Glutamatergic neuron (in vitro differentiated cells): Measurements from ENCODE around the gene HIVEP2. TPM values are rescaled to one million over a fixed set of nuclear protein-coding genes. Genes with fewer than 3 reads are reported as not detected.
A peak's percentile ranks its signal among the peaks of the same experiment; 100 is the strongest.

ENCODE experiments used
- DNase-seq: peaks from one replicate; pipeline ENCODE4 v3.0.0; 2022
- H3K27ac Mint-ChIP-seq: one replicate; pipeline ENCODE4 v1.8.0; 2020; ENCODE audit warnings: mild to moderate bottlenecking, mixed read lengths, inconsistent platforms; ENCODE audit not compliant: unreplicated experiment
- H3K27me3 Mint-ChIP-seq: one replicate; pipeline ENCODE4 v1.8.0; 2020; ENCODE audit warnings: mild to moderate bottlenecking, moderate library complexity, mixed read lengths, inconsistent platforms; ENCODE audit not compliant: unreplicated experiment
- H3K36me3 Mint-ChIP-seq: one replicate; pipeline ENCODE4 v1.8.0; 2020; ENCODE audit warnings: mild to moderate bottlenecking, mixed read lengths, inconsistent platforms; ENCODE audit not compliant: unreplicated experiment
- H3K4me1 Mint-ChIP-seq: one replicate; pipeline ENCODE4 v1.8.0; 2020; ENCODE audit warnings: mild to moderate bottlenecking, low read depth, mixed read lengths, inconsistent platforms; ENCODE audit not compliant: unreplicated experiment
- H3K4me3 Mint-ChIP-seq: one replicate; pipeline ENCODE4 v1.8.0; 2020; ENCODE audit warnings: mild to moderate bottlenecking, mixed read lengths, inconsistent platforms; ENCODE audit not compliant: unreplicated experiment
- H3K9me3 Mint-ChIP-seq: one replicate; pipeline ENCODE4 v1.8.0; 2020; ENCODE audit warnings: mild to moderate bottlenecking, moderate library complexity, mixed read lengths, inconsistent platforms; ENCODE audit not compliant: unreplicated experiment
- total RNA-seq: library from RNA; stranded (reverse); fragmentation: NEBNext Ultra II Directional; extraction: Animal tissue kit (Norgen Biotek cat#: 25700); gene quantifications from one replicate; pipeline ENCODE4 v1.2.1, GENCODE V29; 2021; ENCODE audit not compliant: unreplicated experiment
- TF ChIP-seq, protein P1 (sequence below): fragments of 200-600 bp; sonication (generic); IDR thresholded peaks from one replicate; pipeline ENCODE4 v1.5.0; 2021; ENCODE audit not compliant: partially characterized antibody, unreplicated experiment

Gene HIVEP2
- total RNA-seq, 1 donor from 2014 or later: 2.6 TPM

DNA sequence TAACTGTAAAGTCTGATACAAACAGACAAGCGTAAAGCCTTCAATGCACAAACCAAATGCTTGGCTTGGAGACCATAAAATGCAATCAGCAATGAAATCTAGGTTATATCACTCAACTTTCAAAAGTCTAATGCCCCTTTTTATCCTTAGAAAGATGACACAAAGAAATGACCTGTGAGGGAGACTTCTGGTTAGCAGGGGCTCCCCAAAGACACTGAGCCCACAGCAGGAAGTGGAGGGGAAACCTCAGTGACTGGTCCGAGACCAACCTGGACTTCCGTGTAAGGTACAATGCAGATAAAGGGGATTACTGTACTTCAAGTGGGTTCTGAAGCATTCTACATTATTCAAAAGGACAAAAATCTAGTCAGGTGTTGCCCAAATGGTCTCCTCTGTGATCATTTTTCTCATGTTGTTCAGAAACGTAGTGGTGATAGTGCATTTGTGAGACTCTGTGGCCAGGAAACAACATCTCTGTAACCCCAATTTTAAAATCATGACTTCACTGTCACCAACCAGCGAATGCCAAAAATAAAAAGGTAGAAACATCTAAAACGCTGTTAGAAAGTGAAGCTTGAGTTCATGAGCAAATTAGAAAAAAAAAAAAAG, 88.2 kb downstream of the HIVEP2 start:
- Mint-ChIP-seq H3K27me3 (no peaks in the 10 kb centered on the region), H3K36me3 (no peaks in the 10 kb centered on the region), H3K9me3 (no peaks in the 10 kb centered on the region), H3K27ac (peak overlapping the region; percentile 33), H3K4me1 (peaks cover 33% of the 10 kb centered on the region), H3K4me3 (no peak overlapping the region)
- DNase-seq: no peak
- TF ChIP-seq, protein P1, sequence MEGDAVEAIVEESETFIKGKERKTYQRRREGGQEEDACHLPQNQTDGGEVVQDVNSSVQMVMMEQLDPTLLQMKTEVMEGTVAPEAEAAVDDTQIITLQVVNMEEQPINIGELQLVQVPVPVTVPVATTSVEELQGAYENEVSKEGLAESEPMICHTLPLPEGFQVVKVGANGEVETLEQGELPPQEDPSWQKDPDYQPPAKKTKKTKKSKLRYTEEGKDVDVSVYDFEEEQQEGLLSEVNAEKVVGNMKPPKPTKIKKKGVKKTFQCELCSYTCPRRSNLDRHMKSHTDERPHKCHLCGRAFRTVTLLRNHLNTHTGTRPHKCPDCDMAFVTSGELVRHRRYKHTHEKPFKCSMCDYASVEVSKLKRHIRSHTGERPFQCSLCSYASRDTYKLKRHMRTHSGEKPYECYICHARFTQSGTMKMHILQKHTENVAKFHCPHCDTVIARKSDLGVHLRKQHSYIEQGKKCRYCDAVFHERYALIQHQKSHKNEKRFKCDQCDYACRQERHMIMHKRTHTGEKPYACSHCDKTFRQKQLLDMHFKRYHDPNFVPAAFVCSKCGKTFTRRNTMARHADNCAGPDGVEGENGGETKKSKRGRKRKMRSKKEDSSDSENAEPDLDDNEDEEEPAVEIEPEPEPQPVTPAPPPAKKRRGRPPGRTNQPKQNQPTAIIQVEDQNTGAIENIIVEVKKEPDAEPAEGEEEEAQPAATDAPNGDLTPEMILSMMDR: no peak

DNA sequence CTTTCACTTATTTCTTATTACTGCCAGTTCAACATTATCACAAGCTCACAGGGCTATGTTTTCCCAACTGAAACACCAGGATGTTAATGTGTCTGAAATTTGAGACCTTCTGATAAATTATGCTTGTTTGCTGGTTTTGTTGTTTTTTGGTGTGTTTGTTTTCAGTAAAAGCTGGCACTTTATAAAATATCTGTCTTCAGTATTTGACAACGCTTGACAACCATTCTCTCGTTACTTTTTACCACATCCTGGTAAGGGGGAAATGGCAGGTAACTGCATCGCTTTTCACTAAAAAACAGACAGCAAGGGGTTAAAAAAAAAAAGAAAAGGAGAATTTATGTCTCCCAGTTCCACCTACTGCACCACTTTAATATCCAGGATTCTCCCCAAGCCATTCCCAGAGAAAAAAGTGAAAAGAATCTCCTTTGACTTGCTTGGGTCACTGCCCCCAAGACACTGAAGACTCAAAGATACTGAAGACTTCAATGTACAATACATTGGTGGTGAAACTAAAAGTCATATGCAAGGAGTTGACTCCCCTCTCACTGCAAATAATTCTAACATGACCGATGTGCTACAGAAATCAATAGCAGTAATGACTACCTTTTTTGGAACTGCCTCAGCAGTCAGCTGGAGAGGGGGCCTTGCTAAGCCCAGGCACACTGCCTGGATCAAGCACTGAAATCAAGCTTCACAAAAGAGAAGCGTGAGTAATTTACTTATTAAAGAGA, 88.9 kb downstream of the HIVEP2 start:
- Mint-ChIP-seq H3K36me3 (no peaks in the 10 kb centered on the region), H3K27ac (no peak overlapping the region), H3K9me3 (no peaks in the 10 kb centered on the region), H3K4me3 (no peak overlapping the region), H3K4me1 (peaks cover 29% of the 10 kb centered on the region), H3K27me3 (no peaks in the 10 kb centered on the region)
- no peak for DNase-seq
- TF ChIP-seq, protein P1: no peak

DNA sequence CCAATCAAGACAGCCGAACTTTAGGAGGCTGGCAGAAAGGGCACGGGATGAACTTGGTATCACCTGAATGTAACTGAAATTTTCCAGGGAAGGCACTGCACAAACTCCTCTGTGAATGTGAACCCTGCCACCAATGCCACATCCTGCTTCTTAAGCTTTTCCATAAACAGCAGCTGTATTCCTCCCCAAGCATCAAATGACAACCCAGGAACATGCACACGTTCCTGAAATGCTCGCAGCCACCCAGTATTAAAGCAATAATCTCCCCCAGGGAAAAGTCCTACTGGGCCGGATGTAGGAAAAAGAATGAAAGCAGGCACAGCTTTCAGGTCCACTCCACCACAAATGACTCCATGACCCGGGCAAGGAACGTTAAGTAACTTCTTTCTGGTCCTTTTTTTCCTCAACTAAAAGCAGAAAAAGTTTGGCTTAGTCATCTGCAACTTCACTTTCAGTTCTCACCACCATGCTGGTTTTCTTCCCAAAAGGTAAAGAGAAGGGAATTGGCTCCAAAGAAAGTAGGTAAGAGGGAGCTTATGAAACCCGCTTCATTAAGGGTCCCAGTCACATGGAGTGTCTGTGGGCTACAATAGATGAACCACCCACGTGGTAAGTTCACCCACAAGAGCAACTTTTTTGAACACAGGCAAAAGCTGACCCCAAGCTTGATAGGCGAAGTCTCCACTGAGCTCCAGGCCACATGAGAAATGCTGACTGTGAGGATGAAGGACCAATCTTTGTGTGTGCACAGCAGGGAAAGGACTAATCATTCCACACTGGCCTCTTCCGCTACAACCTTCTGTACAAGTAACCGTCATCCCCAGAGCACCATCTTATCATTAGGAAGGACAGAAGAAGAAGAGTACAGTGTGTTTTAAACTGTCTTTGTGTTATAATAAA, 90.1 kb downstream of the HIVEP2 start:
- Mint-ChIP-seq H3K36me3 (no peaks in the 10 kb centered on the region), H3K9me3 (no peaks in the 10 kb centered on the region), H3K4me1 (peaks cover 30% of the 10 kb centered on the region), H3K27ac (no peak overlapping the region), H3K4me3 (no peak overlapping the region), H3K27me3 (no peaks in the 10 kb centered on the region)
- TF ChIP-seq, protein P1: no peak
- no peak for DNase-seq

DNA sequence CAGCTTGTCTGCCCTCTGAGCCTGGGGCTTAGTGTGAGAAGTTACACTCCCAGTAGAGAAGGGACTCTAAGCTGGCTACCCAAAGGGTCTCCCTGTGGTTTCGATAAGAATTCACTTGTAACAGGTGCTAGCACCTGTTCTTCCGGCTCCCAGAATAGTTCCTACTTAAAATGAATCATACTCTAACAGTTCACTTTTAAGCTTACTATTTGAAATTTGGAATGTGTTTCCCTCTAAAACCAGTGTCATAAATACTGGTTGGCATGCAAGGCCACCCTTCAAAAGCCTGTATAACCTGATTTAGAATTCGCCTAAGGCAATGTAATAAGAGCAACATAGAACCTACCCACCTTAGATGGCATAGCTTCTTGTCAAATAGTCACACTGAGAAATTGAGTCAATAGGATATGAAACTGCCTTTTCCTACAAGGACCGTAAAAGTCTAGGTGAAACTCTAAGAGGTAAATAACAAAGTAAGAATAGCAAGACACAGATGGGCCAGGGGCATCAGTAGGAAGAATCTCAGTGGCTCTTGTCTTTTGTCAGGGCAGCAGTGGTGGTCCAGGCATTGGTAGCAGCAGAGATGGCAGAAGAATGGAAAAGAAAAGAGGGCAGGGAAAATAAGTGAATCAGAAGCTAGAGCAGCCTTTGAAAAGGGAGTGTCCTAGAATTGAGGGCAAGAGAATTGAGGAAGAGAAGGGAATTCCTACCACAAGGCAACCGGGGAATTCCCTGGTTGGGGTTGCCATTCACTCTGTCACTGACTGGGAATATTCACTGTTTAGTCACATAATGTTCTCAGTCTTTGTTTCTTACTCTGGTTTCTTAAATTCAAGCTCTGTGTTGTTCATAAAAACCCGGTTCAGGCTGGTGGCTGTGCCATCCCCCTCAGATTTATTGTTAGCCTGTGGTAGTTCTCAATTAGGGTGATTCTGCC, 91.5 kb downstream of the HIVEP2 start:
- Mint-ChIP-seq H3K27ac (no peak overlapping the region), H3K27me3 (no peaks in the 10 kb centered on the region), H3K36me3 (no peaks in the 10 kb centered on the region), H3K4me1 (peaks cover 30% of the 10 kb centered on the region), H3K9me3 (no peaks in the 10 kb centered on the region), H3K4me3 (no peak overlapping the region)
- no peak for DNase-seq
- TF ChIP-seq, protein P1: no peak
